Activated CD8-positive, alpha-beta memory T cell treated with anti-CD3 and anti-CD28 coated beads, Interleukin-2, amount 50 U/mL, for 48 hours (primary cell): ENCODE results near the gene NFKBIB.
"Not testable (repeated sequence)": the region's sequence is repeated elsewhere in the genome, so short reads cannot be mapped to it uniquely, and the experiment has no call there.

Experiments
- DNase-seq: peaks from one replicate; pipeline ENCODE4 v3.0.0-alpha.2; 2020

Gene NFKBIB

GRCh38 chr19:38929929-38930775 lies 30.4 kb downstream of the NFKBIB start, which contains the start of gene SARS2:
Gene SARS2 (minus strand): TSS chr19:38930763. CDS start chr19:38930736, 27 bp downstream.
- DNase-seq = peak; percentile 98

- no peak for DNase-seq
Measured at GRCh38 chr19:38930776-38931520, 31.2 kb downstream of the NFKBIB start, which contains the start of gene MRPS12. Gene MRPS12 (plus strand): TSS chr19:38930944. CDS start chr19:38931295, 351 bp downstream.

GRCh38 chr19:38931521-38931793 lies 31.7 kb downstream of the NFKBIB start:
- DNase-seq = no peak

- no peak for DNase-seq
Measured at GRCh38 chr19:38932425-38933179, 32.8 kb downstream of the NFKBIB start.

GRCh38 chr19:38933544-38933943 lies 33.8 kb downstream of the NFKBIB start:
- no peak for DNase-seq

GRCh38 chr19:38939957-38940356 lies 40.2 kb downstream of the NFKBIB start:
- no peak for DNase-seq

GRCh38 chr19:38941466-38941865 lies 41.7 kb downstream of the NFKBIB start:
- not testable (repeated sequence) for DNase-seq

- no peak for DNase-seq
Measured at GRCh38 chr19:38941979-38942378, 42.2 kb downstream of the NFKBIB start.

GRCh38 chr19:38942471-38943181 lies 42.9 kb downstream of the NFKBIB start:
- DNase-seq = no peak

- DNase-seq = no peak
Measured at GRCh38 chr19:38944981-38945506, 45.3 kb downstream of the NFKBIB start.

- no peak for DNase-seq
Measured at GRCh38 chr19:38945562-38946228, 45.9 kb downstream of the NFKBIB start.

GRCh38 chr19:38946229-38947010 lies 46.7 kb downstream of the NFKBIB start:
- no peak for DNase-seq

GRCh38 chr19:38949580-38950367 lies 50.0 kb downstream of the NFKBIB start:
- DNase-seq = peak; percentile 93

- no peak for DNase-seq
Measured at GRCh38 chr19:38951187-38951586, 51.4 kb downstream of the NFKBIB start.

GRCh38 chr19:38952395-38953165 lies 52.8 kb downstream of the NFKBIB start:
- DNase-seq = no peak

GRCh38 chr19:38953677-38954076 lies 53.9 kb downstream of the NFKBIB start:
- no peak for DNase-seq

- no peak for DNase-seq
Measured at GRCh38 chr19:38956264-38956663, 56.5 kb downstream of the NFKBIB start.

- DNase-seq = no peak
Measured at GRCh38 chr19:38958301-38958700, 58.5 kb downstream of the NFKBIB start.
